SK-N-MC (cell line): ENCODE results near the gene RNF5.
"Not testable (repeated sequence)": the region's sequence is repeated elsewhere in the genome, so short reads cannot be mapped to it uniquely, and the experiment has no call there.

Source experiments
- DNase-seq: peaks from one replicate; pipeline ENCODE4 v3.0.0-alpha.2; 2011; ENCODE audit warnings: low read depth, low spot score
- H3K27ac ChIP-seq: fragments of 200-600 bp; sonication (generic); 2 replicates; pipeline ENCODE4 v1.5.1; 2016; ENCODE audit warnings: mixed run types
- H3K36me3 ChIP-seq: fragments of 200-600 bp; sonication (generic); 2 replicates; pipeline ENCODE4 v1.6.1; 2017; ENCODE audit warnings: antibody characterized with exemption, low read length, mixed read lengths; ENCODE audit not compliant: insufficient read depth
- H3K4me3 ChIP-seq: fragments of 200-600 bp; sonication (generic); 2 replicates; pipeline ENCODE4 v1.5.1; 2016
- H3K9ac ChIP-seq: fragments of 200-600 bp; sonication (generic); 2 replicates; pipeline ENCODE4 v1.8.0; 2017; ENCODE audit warnings: mixed run types, mixed read lengths; ENCODE audit not compliant: insufficient read length
- H3K9me3 ChIP-seq: fragments of 200-600 bp; sonication (generic); 2 replicates; pipeline ENCODE4 v1.6.1; 2017; ENCODE audit warnings: low read depth, mild to moderate bottlenecking, antibody characterized with exemption, low read length, moderate library complexity, mixed read lengths
- EZH2 ChIP-seq: fragments of 200-600 bp; sonication (generic); IDR thresholded peaks from one replicate; pipeline ENCODE4 v1.6.1; 2017; ENCODE audit warnings: antibody characterized with exemption
- FOXP2 ChIP-seq: optimal IDR thresholded peaks from 2 replicates; pipeline ENCODE3; 2011; ENCODE audit warnings: mild to moderate bottlenecking, moderate library complexity; ENCODE audit not compliant: insufficient read depth; ENCODE audit errors: extremely low read length, control extremely low read depth
- POLR2AphosphoS5 ChIP-seq: IDR thresholded peaks from 2 replicates; pipeline ENCODE4 v1.6.1; 2012; ENCODE audit warnings: mild to moderate bottlenecking, low read depth, low read length, borderline replicate concordance

The RNF5 gene

DNA sequence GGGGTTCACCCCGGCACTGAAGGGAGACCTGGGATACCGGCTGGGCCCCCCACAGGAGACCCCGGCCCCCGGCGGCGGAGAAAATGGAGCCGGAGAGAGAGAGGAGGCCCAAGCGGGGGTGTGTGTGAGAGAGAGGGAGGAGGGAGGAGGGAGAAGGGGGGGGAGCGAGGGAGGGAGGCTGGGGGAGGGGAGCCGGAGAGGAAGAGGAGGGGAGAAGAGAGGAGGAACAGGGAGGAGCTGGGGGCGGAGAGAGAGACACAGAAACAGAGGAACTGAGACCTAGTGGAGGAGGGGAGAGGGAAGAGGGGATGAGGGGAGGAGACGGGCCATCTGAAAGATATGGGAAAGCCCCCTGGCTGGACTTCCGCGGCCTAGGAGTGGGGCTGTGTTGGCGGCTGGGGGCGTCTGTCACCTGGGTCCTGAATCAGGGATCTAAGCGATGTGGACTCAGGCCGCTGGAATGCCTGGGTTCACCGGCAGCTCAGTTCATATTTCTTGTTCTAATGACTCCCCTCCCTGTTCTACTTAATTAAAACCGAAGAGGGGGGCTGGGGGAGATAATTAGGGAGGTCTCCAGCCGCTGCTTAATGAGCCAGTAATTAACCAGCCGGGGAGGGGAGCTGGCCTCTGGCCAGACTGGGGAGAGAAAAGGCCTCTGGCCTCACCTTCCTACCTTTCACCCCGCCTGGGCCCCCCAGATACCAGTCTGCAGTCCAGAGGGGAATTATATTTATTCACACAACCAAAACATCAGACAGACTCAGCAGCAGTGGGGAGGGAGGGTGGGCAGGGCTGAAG is 12.0 kb downstream of the RNF5 start, which contains the start of gene PBX2:
PBX2 (minus strand) TSS at position 149 of the 798 bp plus-strand sequence. CDS start 287 bp downstream, outside the sequence.
- TF ChIP-seq FOXP2 (no peak), EZH2 (no peak), POLR2AphosphoS5 (peak; percentile 63)
- peak within 1 kb of the TSS; percentile 90 for H3K9ac ChIP-seq
- H3K4me3 ChIP-seq, result peak within 1 kb of the TSS; percentile 87
- DNase-seq, result peak; percentile 79
- peak within 1 kb of the TSS; percentile 97 for H3K27ac ChIP-seq
- peaks cover 21% of the 10 kb centered on the region for H3K36me3 ChIP-seq
- no peaks in the 10 kb centered on the region for H3K9me3 ChIP-seq

DNA sequence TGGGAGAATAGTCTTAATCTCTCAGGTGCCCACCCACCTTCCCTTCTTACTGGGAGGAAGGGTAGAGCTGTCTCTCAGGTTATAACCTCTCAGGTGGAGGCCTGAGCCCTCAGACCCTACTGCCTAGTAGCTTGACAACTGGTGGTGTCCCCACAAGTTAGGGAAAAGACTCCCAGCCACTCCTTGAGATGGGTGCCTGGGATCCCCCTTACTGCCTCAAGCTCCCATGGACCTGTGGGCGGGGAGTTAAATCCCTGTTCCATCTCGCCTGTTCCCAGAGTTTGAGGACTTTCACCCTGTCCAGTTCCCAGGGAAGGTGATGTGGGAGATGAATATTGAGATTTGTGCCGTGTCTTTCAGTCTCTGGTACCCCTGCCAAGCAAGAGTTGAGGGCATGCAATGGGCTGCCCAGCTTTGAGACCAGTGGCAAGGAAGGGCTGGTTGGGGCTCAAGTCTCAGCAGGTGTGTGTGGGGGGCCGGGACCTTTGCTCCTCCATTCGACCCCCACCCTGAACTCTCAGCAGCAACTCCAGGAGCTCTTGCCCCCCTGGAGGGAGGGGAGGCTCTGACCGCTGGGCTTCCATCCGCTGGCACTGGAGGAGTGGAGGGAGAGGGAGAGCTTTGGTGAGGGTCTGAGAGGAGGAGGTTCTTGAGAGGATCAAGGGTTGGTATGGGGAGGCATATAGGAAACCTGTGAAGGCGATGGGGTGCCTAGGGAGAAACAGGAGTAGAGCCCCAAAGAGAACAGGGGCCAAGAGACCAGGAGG is 12.9 kb downstream of the RNF5 start:
- Histone ChIP-seq H3K9ac (peak overlapping the region; percentile 66), H3K4me3 (peak overlapping the region; percentile 87), H3K27ac (peak overlapping the region; percentile 97), H3K36me3 (peaks cover 21% of the 10 kb centered on the region), H3K9me3 (no peaks in the 10 kb centered on the region)
- no peak for TF ChIP-seq POLR2AphosphoS5
- no peak for TF ChIP-seq FOXP2
- TF ChIP-seq EZH2, result no peak
- no peak for DNase-seq

DNA sequence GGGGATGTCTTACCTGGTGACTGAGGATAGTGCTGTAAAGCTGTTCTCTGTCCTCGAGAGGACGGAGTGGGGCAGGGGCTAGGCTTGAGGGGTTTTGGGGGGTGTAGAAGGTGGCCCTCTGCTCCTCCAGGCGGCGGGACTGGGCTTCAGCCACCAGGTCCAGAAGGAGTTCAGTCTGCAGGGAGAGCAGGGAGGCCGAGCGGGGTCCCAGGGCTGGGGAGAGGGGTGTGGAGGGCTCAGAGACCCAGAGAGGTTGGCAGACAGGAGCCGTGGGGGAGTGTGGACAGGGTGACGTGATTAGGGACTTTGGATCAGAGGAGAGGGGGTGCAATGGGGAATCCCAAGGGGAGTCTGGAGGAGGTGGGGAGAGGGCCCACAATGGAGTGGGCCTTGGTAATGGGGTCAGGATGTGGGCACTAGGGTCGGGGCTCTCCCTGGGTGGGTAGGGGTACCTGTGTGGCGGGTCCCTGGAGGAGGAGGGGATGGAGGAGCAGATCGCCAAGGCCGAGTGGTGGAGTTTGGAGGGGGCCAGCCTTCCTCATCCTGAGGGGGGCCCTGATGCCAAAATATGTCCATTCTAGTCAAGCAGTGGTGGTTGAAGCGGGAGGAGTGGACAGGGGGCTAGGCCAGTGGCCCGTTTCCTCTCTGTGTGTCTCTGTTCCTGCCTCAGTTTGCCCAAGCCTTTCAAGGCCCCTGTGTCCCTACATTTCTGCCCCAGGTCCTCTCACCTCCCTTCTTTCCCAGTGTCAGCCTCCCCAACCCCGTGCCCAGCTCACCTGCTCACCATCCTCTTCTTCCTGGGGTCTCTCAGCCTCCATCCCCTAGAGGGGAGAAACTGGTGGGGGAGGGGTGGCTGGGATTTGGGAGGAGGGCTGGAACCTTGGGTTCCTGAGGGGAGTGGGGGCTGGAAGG is 13.7 kb downstream of the RNF5 start:
- TF ChIP-seq POLR2AphosphoS5 (no peak), FOXP2 (no peak), EZH2 (no peak)
- Histone ChIP-seq H3K9ac (peak overlapping the region; percentile 66), H3K4me3 (peak overlapping the region; percentile 69)

DNA sequence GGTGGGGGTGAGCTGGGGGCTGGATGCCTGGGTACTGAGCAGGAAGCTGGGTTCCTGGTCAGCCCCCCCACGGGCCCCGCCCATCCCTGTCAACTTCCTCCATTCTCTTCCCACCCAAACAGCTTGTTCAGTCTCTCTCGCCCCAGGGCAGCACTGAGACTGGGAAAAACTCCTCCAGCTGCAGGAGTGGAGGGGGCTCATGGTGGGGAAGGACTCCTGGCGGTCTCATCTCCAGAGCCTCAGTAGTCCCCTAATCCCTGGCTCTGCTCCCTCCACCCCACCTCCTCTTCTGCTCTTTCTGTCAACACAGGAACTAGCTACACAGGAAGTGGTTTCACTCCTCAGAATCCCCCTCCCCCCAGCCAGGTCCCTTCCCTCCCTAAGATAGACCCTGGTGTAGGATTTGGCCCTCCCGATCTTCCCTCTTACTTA is 14.4 kb downstream of the RNF5 start, which contains the start of gene GPSM3:
GPSM3 (minus strand) TSS at position 36 of the 432 bp plus-strand sequence. CDS start 130 bp downstream, outside the sequence.
- TF ChIP-seq FOXP2 (peak; percentile 69), POLR2AphosphoS5 (peak; percentile 65), EZH2 (no peak)
- Histone ChIP-seq H3K9ac (peak within 1 kb of the TSS; percentile 66), H3K27ac (peak within 1 kb of the TSS; percentile 97), H3K36me3 (peaks cover 8% of the 10 kb centered on the region), H3K4me3 (peak within 1 kb of the TSS; percentile 69), H3K9me3 (no peaks in the 10 kb centered on the region)
- DNase-seq, result peak; percentile 91

More for the DNA sequence above, 13.7 kb downstream of the RNF5 start:
- Histone ChIP-seq H3K27ac (peak overlapping the region; percentile 97), H3K36me3 (peaks cover 15% of the 10 kb centered on the region), H3K9me3 (no peaks in the 10 kb centered on the region)
- no peak for DNase-seq

DNA sequence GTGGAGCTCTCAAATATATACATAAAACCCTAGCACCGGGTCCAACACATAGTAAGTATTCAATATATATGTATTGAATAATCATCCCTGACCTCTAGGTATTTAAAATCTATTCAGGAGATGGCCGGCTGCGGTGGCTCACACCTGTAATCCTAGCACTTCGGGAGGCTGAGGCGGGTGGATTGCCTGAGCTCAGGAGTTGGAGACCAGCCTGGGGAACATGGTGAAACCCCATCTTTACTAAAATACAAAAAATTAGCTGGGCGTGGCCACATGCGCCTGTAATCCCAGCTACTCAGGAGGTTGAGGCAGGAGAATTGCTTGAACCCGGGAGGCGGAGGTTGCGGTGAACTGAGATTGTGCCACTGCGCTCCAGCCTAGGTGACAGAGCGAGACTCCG is 14.9 kb downstream of the RNF5 start:
- not testable (repeated sequence) for H3K9me3 ChIP-seq, H3K36me3 ChIP-seq, DNase-seq
- H3K4me3 ChIP-seq, result peak overlapping the region; percentile 69
- H3K9ac ChIP-seq, result peak overlapping the region; percentile 57
- H3K27ac ChIP-seq, result peak overlapping the region; percentile 97

DNA sequence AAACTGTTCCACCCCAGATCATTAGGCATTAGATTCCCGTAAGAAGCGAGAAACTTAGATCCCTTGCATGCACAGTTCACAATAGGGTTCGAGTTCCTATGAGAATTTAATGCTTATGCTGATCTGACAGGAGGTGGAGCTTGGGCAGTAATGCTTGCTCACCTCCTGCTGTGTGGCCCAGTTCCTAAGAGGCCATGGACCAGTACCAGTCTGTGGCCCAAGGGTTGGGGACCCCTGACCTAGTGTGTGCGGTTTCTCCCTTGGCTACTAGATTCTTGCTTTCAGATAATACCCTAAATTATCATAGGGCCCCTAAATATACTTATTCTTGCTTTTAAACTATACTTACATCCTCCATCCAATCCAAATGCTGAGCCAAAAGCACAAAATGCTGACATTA is 16.2 kb downstream of the RNF5 start:
- Histone ChIP-seq H3K9ac (no peak overlapping the region), H3K4me3 (peak overlapping the region; percentile 87), H3K36me3 (no peaks in the 10 kb centered on the region), H3K9me3 (no peaks in the 10 kb centered on the region), H3K27ac (peak overlapping the region; percentile 97)
- DNase-seq, result no peak
- TF ChIP-seq EZH2 (no peak), POLR2AphosphoS5 (no peak), FOXP2 (no peak)

DNA sequence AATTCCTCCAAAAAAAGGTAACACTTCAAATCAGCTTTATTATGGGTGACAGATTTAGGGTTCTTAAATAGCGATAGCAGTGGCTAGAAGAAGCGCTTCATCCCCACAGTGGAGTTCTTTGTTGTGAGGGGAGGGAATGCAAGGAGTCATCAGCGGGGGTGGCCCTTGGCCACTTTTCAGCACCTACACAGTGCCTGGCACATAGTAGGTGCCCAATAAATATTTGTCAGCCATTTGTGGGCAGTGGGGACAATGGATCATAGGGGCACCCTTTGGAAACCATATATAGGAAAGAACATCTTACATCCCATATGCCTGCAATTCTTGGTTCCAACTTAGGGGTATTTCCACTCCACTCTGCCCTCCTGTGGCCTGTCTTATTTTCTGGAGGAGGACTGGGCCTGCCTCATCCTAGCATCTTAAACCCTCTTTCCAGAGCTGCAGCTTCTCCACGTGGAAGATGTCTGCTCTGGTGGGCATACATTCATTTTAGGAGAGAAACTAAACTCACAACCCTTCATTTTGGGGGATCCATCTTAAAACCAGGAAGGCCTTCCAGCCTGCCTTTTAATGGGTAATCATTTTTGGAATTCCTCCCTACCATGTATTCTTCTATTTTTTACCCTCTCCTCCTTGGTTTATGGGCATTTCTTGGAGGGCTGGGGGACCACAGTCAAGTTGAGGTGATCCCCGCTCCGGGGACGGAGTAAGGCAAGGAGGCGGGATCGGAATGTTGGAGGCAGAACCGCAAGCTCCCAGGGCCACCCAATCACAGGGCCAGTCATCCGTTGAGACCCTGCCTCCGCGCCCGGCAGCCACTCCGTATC is 16.8 kb downstream of the RNF5 start:
- DNase-seq, result no peak
- no peaks in the 10 kb centered on the region for H3K9me3 ChIP-seq
- peak overlapping the region; percentile 83 for H3K9ac ChIP-seq
- peak overlapping the region; percentile 87 for H3K4me3 ChIP-seq
- peak overlapping the region; percentile 97 for H3K27ac ChIP-seq
- no peak for TF ChIP-seq FOXP2
- TF ChIP-seq POLR2AphosphoS5, result peak; percentile 78
- H3K36me3 ChIP-seq, result no peaks in the 10 kb centered on the region
